Measurements from ENCODE around the gene RFXANK. TPM values are rescaled to one million over a fixed set of nuclear protein-coding genes. Genes with fewer than 3 reads are reported as not detected.
A peak's percentile ranks its signal among the peaks of the same experiment; 100 is the strongest.
"Not testable (repeated sequence)": the region's sequence is repeated elsewhere in the genome, so short reads cannot be mapped to it uniquely, and the experiment has no call there.

RFXANK gene
- total RNA-seq, 1 donor from 2014 or later = 82.3 TPM

DNA sequence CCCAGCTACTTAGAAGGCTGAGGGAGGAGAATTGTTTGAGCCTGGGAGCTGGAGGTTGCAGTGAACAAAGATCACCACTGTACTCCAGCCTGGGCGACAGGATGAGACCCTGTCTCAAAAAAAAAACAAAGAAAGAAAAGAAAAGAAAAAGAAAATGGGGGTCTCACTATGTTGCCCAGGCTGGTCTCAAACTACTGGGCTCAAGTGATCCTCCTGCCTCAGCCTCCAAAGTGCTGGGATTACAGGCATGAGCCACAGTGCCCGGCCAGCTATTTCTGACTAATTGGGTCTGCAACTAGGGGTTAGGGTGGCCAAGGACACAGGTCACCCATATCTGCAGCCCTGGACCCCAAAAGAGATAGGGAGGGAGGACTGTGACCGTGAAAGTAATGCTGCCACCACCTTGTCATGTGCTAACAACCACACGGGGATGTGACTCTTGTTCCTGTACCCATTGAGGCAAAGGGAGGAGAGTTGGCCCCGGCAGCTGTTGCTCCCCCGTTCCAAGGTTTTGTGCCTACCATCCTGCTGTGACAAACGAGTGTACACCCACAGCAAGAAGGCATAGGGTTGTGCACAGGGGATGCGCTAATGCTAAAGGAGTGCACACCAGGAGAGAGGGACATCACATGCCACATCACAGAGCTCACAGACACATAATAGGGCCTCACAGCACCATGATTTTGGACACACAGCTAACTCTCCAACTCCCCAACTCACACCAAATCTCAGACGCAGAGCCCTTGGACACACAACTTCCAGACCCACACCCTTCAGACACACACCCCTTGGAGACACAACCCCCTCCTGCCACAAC lies 22.6 kb upstream of the RFXANK start:
- DNase-seq (ENCODE audit: low read depth, low spot score) = no peak

DNA sequence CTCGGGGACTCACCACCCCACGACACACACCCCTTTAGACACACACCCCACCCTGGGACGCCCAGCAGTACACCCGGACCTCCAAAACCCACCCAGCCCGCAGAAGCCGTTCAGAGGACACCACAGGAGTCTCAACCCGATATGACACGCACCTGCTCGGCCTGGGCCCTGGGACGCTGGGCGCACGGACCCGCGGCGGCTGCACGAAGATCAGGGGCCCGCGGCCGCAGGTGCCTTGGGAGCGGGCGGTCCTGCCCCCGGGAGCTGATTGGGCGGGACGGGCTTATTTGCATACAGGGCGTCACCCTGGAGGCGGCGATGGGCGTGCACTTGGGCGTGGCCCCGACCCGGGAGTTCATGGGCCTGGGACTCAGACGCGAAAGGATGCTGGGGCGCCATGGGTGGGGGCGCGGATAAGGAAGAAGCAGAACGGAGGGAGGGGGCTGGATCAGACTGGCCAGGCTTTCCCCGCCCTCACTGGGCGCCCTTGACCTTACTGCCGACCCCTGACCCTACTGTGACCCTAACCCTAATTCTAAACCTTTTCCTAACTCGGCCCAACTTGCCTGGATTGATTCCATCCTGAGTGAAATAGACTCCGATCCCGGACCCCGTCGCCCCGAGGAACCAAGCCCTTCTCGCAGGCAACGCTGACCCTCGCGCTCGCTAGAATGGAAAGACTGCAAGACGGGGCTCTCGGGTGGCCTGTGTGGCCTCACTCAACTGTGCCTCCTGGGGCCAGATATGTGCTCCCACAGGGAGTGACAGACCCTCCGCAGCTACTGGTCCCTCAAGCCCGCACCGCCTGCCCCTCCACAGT lies 21.8 kb upstream of the RFXANK start, which contains the start of gene MEF2B:
MEF2B (minus strand) TSS at position 211 of the 820 bp plus-strand sequence. CDS start 19,528 bp downstream, outside the sequence.
- no peak for DNase-seq (ENCODE audit: low read depth, low spot score)

DNA sequence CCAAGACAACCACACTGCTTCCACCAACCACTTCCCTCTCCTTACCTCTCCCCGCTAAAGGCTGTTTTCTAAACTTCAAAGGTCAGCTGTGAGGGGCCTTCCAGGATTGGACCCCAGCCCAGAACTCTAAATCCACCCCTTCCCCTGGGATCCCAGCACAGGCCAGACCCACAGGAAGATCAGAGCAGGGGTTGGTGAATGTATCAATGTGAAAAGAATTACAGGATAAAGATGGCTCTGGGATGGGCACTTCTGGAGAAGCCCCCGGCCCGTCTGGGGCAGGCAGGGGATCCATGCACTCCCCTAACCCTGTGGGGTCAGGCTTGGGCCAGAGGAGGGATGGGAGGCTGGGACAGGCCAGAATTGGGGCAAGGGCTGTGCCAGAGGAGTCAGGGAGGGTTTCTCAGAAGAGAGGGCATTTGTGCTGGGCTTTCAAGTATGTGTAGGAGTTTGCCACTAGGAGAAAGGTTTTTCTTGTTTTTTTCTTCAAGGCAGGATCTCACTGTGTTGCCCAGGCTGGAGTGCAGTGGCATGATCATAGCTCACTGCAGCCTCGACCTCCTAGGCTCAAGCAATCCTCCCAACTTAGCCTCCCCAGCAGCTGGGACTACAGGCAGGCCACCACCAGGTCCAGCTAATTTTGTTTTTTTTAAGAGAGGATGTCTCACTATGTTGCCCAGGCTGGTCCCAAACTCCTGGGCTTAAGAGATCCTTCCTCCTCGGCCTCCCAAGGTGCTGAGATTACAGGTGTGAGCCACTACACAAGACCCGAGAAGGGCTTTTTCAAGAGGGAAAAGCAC lies 21.0 kb upstream of the RFXANK start:
- DNase-seq (ENCODE audit: low read depth, low spot score) = no peak

DNA sequence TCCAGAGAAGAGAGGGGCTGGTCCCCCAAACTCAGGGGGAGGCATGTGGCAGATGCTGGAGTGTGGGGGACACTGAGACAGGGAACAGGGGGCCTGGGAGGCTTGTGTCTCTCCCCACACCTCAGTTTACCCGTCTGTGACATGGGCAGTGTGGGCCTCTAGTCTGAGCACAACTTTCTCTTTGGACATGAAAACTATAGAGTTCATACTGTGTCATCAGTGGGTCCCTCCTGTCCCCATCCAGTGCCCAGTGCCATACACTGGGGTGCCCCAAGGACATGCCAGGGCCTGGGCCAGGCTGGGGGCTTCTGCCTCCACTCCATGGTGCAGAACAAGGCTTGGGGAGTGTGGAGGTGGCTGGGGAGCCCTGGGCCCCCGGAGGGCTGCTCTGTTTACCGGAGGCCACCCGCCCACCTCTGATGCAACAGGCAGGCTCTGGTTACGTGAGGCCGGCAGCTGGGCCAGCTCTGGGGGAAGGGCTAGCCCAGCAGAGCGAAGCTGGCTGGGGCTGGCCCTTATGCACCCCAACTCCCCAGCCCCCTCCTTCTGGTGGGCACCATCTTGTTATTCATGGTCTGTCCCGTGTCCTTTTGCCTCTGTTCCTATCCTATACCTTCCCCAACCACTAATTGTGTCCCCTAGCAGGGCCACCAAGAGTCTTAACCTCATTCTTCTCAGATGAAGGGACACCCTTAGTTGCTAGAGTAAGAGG lies 20.1 kb upstream of the RFXANK start:
- no peak for DNase-seq (ENCODE audit: low read depth, low spot score)

DNA sequence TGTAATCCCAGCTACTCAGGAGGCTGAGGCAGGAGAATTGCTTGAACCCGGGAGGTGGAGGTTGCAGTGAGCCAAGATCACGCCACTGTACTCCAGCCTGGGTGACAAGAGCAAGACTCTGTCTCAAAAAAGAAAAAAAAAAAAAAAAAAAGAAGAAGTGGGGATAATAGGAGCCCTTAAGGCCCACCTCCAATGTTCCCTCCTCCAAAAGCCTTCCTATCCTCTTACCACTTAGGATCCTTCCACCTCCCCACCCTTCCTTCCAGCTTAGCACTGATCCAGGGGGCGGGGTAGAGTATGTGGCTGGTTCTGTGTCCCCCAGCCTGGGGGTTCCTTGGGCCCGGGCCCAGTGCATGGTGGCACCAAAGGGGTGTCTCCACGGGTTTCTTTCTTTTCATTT lies 18.8 kb upstream of the RFXANK start:
- DNase-seq (ENCODE audit: low read depth, low spot score) = not testable (repeated sequence)

DNA sequence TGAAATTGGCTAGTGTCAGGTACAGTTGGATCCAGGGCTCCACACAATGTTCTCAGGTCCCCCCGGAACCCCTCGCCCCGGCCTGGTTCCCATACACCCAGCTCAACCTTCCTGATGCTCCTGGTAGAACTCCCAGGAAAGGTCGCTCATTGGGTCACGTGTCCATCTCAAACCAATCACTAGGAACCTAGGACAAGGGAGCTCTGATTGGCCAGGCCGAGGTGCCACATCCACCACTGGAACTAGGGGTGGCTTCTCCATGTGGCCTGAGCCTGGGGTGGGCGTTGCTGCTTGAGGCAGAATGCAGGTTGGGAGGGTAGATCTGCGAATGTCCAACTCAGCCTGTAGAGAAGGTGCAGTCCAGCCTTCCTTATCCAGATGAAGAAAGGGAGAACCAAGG lies 15.1 kb upstream of the RFXANK start:
- no peak for DNase-seq (ENCODE audit: low read depth, low spot score)

DNA sequence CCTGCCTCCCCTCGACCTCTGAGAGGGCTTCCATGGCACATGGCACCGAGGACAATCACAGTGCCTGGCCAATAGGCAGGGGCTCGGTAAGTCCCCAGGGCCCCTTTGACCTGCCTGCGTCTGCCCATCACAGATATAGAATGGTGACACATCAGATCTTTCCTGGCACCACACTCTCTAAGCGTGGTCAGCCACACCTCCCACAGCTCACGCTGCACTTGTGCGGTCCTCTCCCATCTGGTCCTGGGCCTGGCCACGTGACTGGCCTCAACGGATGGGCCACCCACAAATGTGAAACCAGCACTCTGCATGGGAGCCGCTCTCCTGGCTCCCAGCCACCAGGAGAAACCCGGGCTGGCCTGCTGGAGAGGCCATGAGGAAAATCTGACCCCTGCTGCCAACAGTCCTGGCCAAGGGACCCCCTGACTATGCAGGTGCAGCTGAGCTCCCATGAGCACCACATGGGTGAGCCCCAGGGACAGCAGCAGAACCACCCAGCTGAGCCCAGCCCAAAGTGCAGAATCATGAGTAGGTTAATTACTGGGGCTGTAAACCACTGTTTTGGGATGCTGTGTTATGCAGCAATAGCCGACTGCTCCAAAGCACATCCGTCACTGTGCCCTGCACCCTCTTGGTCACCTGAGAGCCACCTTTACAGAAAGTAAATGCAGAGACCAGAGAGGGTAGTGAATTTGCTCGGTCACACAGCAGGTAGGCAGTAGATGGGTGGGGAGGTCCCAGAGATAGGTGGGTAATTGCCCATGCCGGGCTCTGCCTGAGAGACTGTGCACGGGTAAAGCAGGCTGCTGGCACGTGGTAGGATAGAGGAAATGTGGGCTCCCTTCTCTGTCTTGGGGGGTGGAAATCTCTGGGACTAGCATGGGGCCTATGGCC lies 12.3 kb upstream of the RFXANK start:
- no peak for DNase-seq (ENCODE audit: low read depth, low spot score)

DNA sequence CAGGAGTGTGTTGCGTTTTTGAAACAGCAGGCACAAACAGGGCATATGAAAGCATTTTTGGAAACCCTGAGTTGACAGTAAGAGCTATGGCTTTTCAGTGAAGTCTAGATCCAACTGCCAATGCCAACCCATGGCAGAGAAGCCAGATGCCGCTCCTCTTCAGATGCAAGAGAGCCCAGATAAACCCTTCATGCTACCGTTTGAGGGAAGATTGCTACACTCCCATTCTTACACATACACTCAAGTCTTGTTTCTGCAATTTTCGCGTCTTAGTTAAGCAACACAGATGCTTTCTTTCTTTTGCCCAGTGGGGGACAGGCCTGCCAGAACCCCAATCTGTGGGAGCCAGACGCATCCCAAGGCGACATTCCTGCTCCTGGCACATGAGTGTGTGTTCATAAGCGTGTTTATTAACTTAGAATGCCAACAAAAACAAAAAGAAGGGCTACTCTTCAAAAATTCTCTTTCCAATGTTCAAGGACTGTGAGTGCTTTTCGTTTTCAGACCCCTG lies 10.5 kb upstream of the RFXANK start:
- DNase-seq (ENCODE audit: low read depth, low spot score) = no peak

DNA sequence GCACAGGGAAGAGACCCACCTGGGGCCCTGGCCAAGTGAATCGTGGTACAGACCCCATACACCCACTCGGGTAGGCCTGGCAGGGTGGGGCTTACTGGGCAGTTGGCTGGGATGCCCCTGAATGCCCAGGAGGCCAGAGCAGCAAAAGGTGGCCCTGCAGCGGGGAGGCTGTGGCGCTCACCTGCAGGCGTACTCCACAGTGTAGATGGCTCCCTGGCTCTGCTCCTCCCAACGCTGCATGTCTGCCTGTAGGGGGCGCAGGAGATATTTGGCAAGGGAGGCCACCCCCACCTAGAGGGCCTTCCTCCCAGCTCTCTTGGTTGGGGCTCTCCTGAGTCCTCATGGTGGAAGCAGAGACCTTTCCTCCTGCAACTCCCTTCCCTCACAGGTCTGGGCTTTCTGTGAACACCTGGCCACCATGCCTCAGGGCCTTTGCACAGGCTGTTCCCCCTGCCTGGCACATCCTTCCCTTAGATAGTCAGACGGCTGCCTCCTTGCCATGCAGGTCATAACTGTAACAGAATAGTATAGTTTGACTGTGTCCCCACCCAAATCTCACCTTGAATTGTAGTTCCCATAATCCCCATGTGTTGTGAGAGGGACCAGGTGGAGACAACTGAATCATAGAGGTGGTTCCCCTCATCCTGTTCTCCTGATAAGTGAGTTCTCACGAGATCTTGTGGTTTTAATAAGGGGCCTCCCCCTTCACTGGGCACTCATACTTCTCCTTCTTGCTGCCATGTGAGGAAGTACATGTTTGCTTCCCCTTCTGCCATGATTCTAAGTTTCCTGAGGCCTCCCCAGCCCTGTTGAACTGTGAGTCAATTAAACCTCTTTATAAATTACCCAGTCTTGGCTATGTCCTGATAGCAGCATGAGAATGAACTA lies 6.0 kb upstream of the RFXANK start:
- no peak for DNase-seq (ENCODE audit: low read depth, low spot score)

DNA sequence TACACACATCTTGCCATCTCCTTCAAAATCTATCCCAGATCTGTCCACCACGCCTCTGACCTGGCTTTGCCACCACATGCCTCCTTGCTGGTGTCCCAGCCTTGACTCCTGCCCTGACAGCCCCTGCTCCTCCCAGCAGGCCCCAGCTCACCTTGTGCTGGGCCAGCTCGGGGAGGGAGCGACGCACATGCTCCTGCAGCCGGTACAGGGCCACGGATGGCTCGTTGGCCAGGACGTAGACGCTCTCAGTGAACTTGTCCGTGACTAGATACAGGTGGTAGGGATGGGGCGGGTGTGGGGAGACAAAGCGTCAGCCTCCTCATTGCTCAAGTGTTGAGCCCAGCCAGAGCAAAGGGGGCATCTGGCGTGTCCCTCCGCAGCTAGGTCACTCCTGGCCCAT lies 5.3 kb upstream of the RFXANK start:
- DNase-seq (ENCODE audit: low read depth, low spot score) = no peak

DNA sequence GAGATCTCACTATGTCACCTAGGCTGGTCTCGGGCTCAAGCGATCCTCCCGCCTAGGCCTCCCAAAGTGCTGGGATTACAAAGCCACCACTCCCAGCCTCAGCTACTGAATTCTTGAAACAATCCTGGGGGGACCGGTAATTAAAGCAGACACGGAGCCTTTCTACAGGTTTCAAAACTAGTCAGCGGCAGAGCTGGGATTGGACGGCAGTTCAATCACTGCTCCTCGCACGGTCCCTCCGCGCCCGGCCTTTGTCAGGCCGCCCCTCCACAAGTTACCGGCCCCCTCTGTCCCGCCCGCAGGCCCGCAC lies 335 bp upstream of the RFXANK start:
- DNase-seq (ENCODE audit: low read depth, low spot score) = no peak

DNA sequence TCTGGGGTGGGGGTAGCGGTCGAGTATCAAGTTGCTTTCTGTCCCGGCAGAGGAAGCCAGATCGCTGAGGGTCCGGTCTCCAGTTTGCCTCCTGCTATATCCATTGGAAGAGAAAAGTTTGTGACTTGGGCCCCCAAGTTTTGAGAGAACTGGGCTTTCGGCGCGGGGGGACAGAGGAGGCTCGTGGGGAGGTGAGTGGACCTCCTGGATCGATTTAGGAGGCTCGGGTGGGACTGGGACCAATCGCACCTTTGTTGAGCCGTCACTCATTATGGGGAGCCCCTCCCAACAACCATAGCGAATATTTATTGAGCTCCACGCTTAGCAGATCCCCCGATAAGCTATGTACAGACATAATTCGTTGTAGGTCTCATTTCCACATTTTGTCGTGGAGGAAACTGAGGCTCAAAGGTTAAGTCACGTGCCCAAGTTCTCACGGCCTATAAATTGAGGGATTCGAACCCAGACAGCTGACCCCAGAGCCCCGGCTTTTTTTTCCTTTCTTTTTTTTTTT lies 909 bp downstream of the RFXANK start:
- DNase-seq (ENCODE audit: low read depth, low spot score) = no peak

DNA sequence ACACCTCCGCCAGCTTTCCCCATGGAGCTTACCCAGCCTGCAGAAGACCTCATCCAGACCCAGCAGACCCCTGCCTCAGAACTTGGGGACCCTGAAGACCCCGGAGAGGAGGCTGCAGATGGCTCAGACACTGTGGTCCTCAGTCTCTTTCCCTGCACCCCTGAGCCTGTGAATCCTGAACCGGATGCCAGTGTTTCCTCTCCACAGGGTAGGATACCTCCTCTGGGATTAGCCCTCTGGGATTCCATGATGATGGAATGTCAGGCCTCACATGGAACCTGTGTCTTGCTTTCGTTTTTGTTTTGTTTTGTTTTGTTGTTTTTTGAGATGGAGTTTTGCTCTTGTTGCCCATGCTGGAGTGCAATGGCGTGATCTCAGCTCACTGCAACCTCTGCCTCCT lies 1.9 kb downstream of the RFXANK start:
- DNase-seq (ENCODE audit: low read depth, low spot score) = no peak

DNA sequence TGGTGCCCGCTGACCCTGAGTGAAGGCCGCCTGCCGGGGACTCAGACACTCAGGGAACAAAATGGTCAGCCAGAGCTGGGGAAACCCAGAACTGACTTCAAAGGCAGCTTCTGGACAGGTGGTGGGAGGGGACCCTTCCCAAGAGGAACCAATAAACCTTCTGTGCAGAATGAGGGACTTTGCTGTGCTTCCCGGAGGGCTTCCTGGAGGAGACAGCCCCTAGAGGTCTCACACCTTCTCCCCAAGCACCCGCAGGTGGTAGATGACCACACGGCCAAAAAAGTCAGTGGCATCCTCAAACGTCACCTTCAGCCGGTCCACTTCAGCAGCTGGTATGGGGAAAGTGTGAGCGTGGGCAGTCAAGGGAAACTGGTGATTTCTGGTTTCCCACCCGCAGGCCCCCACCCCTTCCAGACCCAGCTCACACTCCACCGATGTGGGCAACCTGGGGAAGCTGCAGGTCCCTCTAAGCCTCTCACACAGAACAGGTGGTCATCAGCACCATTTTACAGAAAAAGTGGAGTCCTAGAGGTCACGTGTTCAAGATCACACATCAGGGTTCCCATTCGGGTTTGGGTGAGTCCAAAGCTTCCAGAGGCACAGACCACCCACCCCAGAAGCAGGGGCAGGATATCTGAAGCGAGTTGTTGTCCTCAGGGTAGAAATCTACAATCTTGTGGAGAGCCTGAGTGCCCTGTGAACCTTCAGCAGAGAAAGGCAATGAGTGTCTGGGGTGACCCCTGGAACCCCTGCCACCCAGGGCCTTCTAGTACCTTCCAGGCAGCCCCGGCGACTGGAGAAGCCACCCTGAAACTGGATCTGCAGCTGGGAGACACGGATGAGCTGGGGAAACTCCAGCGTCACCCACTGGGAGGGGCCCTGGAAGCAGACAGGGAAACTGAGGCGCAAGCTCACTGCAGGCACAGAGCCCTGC lies 9.9 kb downstream of the RFXANK start:
- DNase-seq (ENCODE audit: low read depth, low spot score) = no peak

DNA sequence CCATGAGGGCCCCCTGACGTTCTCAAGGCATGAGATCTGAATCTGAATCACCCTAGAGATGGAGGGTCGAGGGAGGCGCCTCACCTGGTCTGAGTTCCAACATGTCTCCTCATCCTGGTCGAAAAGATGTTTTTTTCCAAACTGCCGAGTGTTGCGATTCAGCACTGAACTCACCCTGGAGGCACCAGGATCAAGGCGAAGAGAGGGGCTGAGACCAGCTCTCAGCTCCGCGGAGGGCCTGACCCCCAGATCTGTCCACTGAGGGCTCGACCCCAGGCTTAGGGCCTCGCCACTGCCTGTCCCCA lies 10.6 kb downstream of the RFXANK start:
- no peak for DNase-seq (ENCODE audit: low read depth, low spot score)

DNA sequence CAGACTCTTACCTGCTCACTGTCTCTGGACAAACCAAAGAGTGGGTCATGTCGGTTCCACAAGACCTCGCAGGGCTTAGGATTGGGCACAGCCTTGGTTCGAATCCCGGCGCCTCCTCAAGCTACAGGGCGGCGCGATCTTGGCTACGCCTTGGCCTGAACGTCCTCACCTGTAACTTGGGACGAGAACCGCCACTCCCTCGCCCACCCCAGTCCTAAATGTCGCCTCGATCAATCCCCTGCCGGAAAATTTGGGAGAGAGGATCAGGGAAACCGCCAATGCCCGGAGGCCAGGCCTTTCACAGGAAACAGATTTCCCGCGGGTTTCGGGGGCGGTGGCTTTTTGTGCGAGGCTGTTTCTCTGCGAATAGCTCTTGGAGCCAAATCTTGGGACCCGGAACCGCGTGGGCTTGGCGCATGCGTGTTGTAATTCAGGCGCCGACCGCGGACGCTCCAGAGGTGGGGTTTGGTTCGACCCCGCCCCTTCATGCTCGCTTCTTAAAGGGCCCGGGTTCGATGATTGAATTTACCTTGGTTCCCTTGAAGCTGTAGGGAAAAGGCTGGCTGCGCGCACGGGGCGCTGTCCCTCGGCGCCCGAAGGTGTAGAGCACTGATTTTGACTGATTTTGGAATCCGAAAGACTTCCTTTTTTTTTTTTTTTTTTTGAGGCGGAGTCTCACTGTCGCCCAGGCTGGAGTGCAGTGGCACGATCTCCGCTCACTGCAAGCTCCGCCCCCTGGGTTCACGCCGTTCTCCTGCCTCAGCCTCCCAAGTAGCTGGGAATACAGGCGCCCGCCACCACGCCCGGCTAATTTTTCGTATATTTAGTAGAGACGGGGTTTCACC lies 11.2 kb downstream of the RFXANK start, which contains the start of gene NR2C2AP:
NR2C2AP (minus strand) TSS at position 403 of the 845 bp plus-strand sequence; CDS start at position 49, 354 bp downstream.
- DNase-seq (ENCODE audit: low read depth, low spot score) = peak; percentile 63

DNA sequence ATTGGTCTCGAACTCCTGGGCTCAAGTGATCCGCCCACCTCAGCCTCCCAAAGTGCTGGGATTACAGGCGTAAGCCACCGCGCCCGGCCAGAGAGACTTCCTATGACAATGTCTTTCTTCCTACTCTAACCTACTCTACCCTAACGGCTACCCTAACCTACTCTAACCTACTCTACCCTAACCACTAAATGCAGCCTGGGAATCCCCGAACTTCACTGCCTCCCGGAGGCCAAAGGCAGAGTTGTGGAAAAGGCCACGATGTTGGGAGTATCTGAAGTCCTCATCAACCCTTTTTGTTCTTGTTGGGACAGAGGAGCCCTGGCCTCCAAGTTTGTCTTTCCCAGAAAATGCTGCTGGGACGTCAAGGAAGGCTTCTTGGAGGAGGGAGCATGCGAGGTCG lies 12.1 kb downstream of the RFXANK start:
- no peak for DNase-seq (ENCODE audit: low read depth, low spot score)

Data from pulmonary artery endothelial cell (primary cell).